ENCODE data around the gene FAM180A. TPM values are rescaled to one million over a fixed set of nuclear protein-coding genes. Genes with fewer than 3 reads are reported as not detected.

The FAM180A gene
- polyA plus RNA-seq, 1 donor (not counting 4 experiments of a cell fraction or from before 2014, with no cell fraction given), result 0.73 TPM

- no peak for TF ChIP-seq CTCF (optimal IDR thresholded peaks at IDR 0.05 in 1 of 3, IDR thresholded peaks at IDR 0.05 in 1 of 3, conservative IDR thresholded peaks at IDR 0.05 in 1 of 3; ENCODE audit: extremely low read depth in 1 of 3, insufficient read depth in 2 of 3, low read length in 3 of 3)
- no peak for TF ChIP-seq EZH2 (IDR thresholded peaks at IDR 0.05; ENCODE audit: low read length)
- Histone ChIP-seq H3K4me2 (ENCODE audit: control insufficient read depth, extremely low read depth, insufficient read depth, low read depth, low read length) (no peak overlapping the region), H3K4me1 (ENCODE audit: control insufficient read depth, extremely low read depth, insufficient read depth, low read length) (peaks cover 47% of the 10 kb centered on the region), H3K9me3 (ENCODE audit: control insufficient read depth, low read depth, low read length) (no peaks in the 10 kb centered on the region), H3K27ac (ENCODE audit: control insufficient read depth, insufficient read depth, low read length) (no peak overlapping the region), H3K9me1 (ENCODE audit: control insufficient read depth, extremely low read depth, insufficient read depth, low read length) (no peaks in the 10 kb centered on the region), H3K4me3 (ENCODE audit: control insufficient read depth in 2 of 3, extremely low read depth in 1 of 3, insufficient read depth in 2 of 3, low read depth in 1 of 3, low read length in 3 of 3) (no peak overlapping the region), H3K36me3 (ENCODE audit: control insufficient read depth in 2 of 2, extremely low read depth in 1 of 2, insufficient read depth in 2 of 2, low read length in 2 of 2) (no peaks in the 10 kb centered on the region), H3K79me2 (ENCODE audit: control insufficient read depth, insufficient read depth, low read length) (no peaks in the 10 kb centered on the region), H3K27me3 (ENCODE audit: control insufficient read depth, extremely low read depth, insufficient read depth, low read length) (no peaks in the 10 kb centered on the region), H4K20me1 (ENCODE audit: control insufficient read depth, extremely low read depth, insufficient read depth, low read length) (no peaks in the 10 kb centered on the region), H2AFZ (ENCODE audit: control insufficient read depth, low read length) (no peak overlapping the region), H3K9ac (ENCODE audit: control insufficient read depth, extremely low read depth, insufficient read depth, low read length) (no peak overlapping the region)
- dilution Hi-C loops (cut with MboI; ENCODE audit: extremely low pct_ligation_motif_present, low sequenced_read_pairs), result no loop called here
- no peak for FAIRE-seq
- DNase-seq (ENCODE audit: low read depth, low spot score), result no peak
These were observed 1.2 kb downstream of the FAM180A start for GRCh38 chr7:135747366-135747765.

GRCh38 chr7:135745703-135746312, 2.8 kb downstream of the FAM180A start:
- H3K4me3 ChIP-seq (ENCODE audit: control insufficient read depth in 2 of 3, extremely low read depth in 1 of 3, insufficient read depth in 2 of 3, low read depth in 1 of 3, low read length in 3 of 3), result peak overlapping the region in 2 of 3 experiments; percentile 43 to 53
- no peaks in the 10 kb centered on the region for H3K9me3 ChIP-seq (ENCODE audit: control insufficient read depth, low read depth, low read length)
- H2AFZ ChIP-seq (ENCODE audit: control insufficient read depth, low read length), result peak overlapping the region; percentile 44
- H3K4me1 ChIP-seq (ENCODE audit: control insufficient read depth, extremely low read depth, insufficient read depth, low read length), result peaks cover 47% of the 10 kb centered on the region
- no peaks in the 10 kb centered on the region for H3K79me2 ChIP-seq (ENCODE audit: control insufficient read depth, insufficient read depth, low read length)
- H3K27ac ChIP-seq (ENCODE audit: control insufficient read depth, insufficient read depth, low read length), result peak overlapping the region; percentile 100
- H3K9ac ChIP-seq (ENCODE audit: control insufficient read depth, extremely low read depth, insufficient read depth, low read length), result peak overlapping the region; percentile 79
- H4K20me1 ChIP-seq (ENCODE audit: control insufficient read depth, extremely low read depth, insufficient read depth, low read length), result no peaks in the 10 kb centered on the region
- H3K36me3 ChIP-seq (ENCODE audit: control insufficient read depth in 2 of 2, extremely low read depth in 1 of 2, insufficient read depth in 2 of 2, low read length in 2 of 2), result no peaks in the 10 kb centered on the region
- no peaks in the 10 kb centered on the region for H3K27me3 ChIP-seq (ENCODE audit: control insufficient read depth, extremely low read depth, insufficient read depth, low read length)
- FAIRE-seq, result peak; percentile 90
- peak overlapping the region; percentile 87 for H3K4me2 ChIP-seq (ENCODE audit: control insufficient read depth, extremely low read depth, insufficient read depth, low read depth, low read length)
- DNase-seq (ENCODE audit: low read depth, low spot score), result peak; percentile 87
- H3K9me1 ChIP-seq (ENCODE audit: control insufficient read depth, extremely low read depth, insufficient read depth, low read length), result no peaks in the 10 kb centered on the region
- TF ChIP-seq EZH2 (IDR thresholded peaks at IDR 0.05; ENCODE audit: low read length), result no peak
- no peak for TF ChIP-seq CTCF (optimal IDR thresholded peaks at IDR 0.05 in 1 of 3, IDR thresholded peaks at IDR 0.05 in 1 of 3, conservative IDR thresholded peaks at IDR 0.05 in 1 of 3; ENCODE audit: extremely low read depth in 1 of 3, insufficient read depth in 2 of 3, low read length in 3 of 3)
- dilution Hi-C loops (cut with MboI; ENCODE audit: extremely low pct_ligation_motif_present, low sequenced_read_pairs), result no loop called here

All from keratinocyte (primary cell).